CD8-positive, alpha-beta memory T cell (primary cell): Measurements from ENCODE around the gene SERGEF. TPM values are rescaled to one million over a fixed set of nuclear protein-coding genes. Genes with fewer than 3 reads are reported as not detected.

ENCODE experiments used
- CTCF ChIA-PET: fragments of 350-600 bp; sonication (Branson Sonifier 250); formaldehyde crosslinking; loops from one replicate; lab custom pipeline; 2021; ENCODE audit warnings: antibody characterized with exemption; lab: Charles Lee
- POLR2A ChIA-PET: fragments of 350-600 bp; sonication (Branson Sonifier 250); formaldehyde crosslinking; loops from one replicate; lab custom pipeline; 2021; ENCODE audit warnings: antibody characterized with exemption; lab: Charles Lee
- DNase-seq, 5 donors: peaks; one replicate each; pipeline versions ENCODE4 v3.0.0 to v3.0.0-alpha.2; 2020 to 2022; ENCODE audit warnings: mixed read lengths in 1 of 5
- H3K27ac ChIP-seq: one replicate; pipeline ENCODE4 v1.7.0; 2013; ENCODE audit warnings: low read depth, mild to moderate bottlenecking, low read length, moderate library complexity
- H3K27me3 ChIP-seq: 2 replicates; pipeline ENCODE4 v1.7.0; 2013; ENCODE audit warnings: low read length, mild to moderate bottlenecking; ENCODE audit not compliant: insufficient read depth, poor library complexity, severe bottlenecking
- H3K36me3 ChIP-seq: 2 replicates; pipeline ENCODE4 v1.7.0; 2013; ENCODE audit warnings: mild to moderate bottlenecking, low read length, moderate library complexity; ENCODE audit not compliant: insufficient read depth
- H3K4me1 ChIP-seq: 2 replicates; pipeline ENCODE4 v1.7.0; 2013; ENCODE audit warnings: mild to moderate bottlenecking, low read length, moderate library complexity; ENCODE audit not compliant: insufficient read depth
- H3K4me3 ChIP-seq: 2 replicates; pipeline ENCODE4 v1.7.0; 2013; ENCODE audit warnings: mild to moderate bottlenecking, low read length
- H3K9me3 ChIP-seq: 2 replicates; pipeline ENCODE4 v1.7.0; 2013; ENCODE audit warnings: mild to moderate bottlenecking, low read length
- H3K27ac Mint-ChIP-seq, 8 donors: one replicate each; pipeline ENCODE4 v1.8.0; 2020 to 2021; ENCODE audit warnings: mixed read lengths in 8 of 8, mild to moderate bottlenecking in 6 of 8, inconsistent platforms in 3 of 8, moderate library complexity in 3 of 8
- H3K27me3 Mint-ChIP-seq, 2 donors: one replicate each; pipeline ENCODE4 v1.8.0; 2020 to 2021; ENCODE audit warnings: mixed read lengths in 2 of 2, mild to moderate bottlenecking in 1 of 2, moderate library complexity in 1 of 2
- H3K36me3 Mint-ChIP-seq, 3 donors: one replicate each; pipeline ENCODE4 v1.8.0; 2020 to 2021; ENCODE audit warnings: mixed read lengths in 3 of 3, inconsistent platforms in 1 of 3, mild to moderate bottlenecking in 1 of 3
- H3K4me1 Mint-ChIP-seq, 3 donors: one replicate each; pipeline ENCODE4 v1.8.0; 2020 to 2021; ENCODE audit warnings: mixed read lengths in 3 of 3, inconsistent platforms in 1 of 3, mild to moderate bottlenecking in 1 of 3
- H3K4me3 Mint-ChIP-seq, 7 donors: one replicate each; pipeline ENCODE4 v1.8.0; 2020 to 2021; ENCODE audit warnings: mixed read lengths in 7 of 7, mild to moderate bottlenecking in 6 of 7, moderate library complexity in 4 of 7, inconsistent platforms in 2 of 7
- H3K9me3 Mint-ChIP-seq, 5 donors: one replicate each; pipeline ENCODE4 v1.8.0; 2020 to 2022; ENCODE audit warnings: mixed read lengths in 5 of 5, mild to moderate bottlenecking in 3 of 5, moderate library complexity in 2 of 5, inconsistent platforms in 1 of 5
- polyA plus RNA-seq: library from polyadenylated mRNA; unstranded; fragments of 300-500 nt; fragmentation: Illumina TruSeq; gene quantifications from one replicate; pipeline ENCODE4 v1.2.3, GENCODE V29; 2021
- total RNA-seq, 2 experiments: library from RNA; stranded (reverse); gene quantifications; one replicate each; pipeline ENCODE4 v1.2.3, GENCODE V29; 2021

SERGEF gene
- total and polyA plus RNA-seq, 3 experiments from 2014 or later, result 30.0 to 69.3 (median 34.5) TPM

DNA sequence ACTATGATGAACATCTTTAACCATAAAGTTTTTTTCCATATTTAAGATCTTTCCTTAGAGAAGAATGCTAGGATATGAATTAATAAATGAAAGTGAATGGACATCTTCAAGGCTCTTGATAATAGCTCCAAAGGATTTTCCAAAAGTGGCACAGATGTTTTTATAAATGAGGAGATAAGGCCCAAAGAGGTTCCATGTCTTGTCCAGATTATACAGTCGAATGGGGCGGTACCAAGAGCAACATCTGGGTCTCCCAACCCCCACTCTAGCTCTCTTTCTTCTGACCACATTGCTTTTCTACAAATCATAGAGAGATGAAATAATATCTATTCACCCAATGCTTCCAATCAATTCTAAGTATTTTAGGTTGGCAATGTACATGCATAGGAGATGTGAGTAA is 164.1 kb downstream of the SERGEF start:
- no peaks in the 10 kb centered on the region for H3K9me3 Mint-ChIP-seq
- Histone ChIP-seq H3K4me3 (no peak overlapping the region), H3K27ac (no peak overlapping the region), H3K9me3 (no peaks in the 10 kb centered on the region), H3K36me3 (no peaks in the 10 kb centered on the region), H3K27me3 (no peaks in the 10 kb centered on the region), H3K4me1 (no peaks in the 10 kb centered on the region)
- ChIA-PET POLR2A (no interaction called here), CTCF (no interaction called here)
- no peak overlapping the region for H3K27ac Mint-ChIP-seq
- peaks cover 0 to 2% (median 0%) of the 10 kb centered on the region in 3 donors for H3K4me1 Mint-ChIP-seq
- H3K4me3 Mint-ChIP-seq, result no peak overlapping the region
- no peak for DNase-seq
- H3K27me3 Mint-ChIP-seq, result no peaks in the 10 kb centered on the region
- peaks cover under 1 to 60% (median 23%) of the 10 kb centered on the region in 3 donors for H3K36me3 Mint-ChIP-seq

DNA sequence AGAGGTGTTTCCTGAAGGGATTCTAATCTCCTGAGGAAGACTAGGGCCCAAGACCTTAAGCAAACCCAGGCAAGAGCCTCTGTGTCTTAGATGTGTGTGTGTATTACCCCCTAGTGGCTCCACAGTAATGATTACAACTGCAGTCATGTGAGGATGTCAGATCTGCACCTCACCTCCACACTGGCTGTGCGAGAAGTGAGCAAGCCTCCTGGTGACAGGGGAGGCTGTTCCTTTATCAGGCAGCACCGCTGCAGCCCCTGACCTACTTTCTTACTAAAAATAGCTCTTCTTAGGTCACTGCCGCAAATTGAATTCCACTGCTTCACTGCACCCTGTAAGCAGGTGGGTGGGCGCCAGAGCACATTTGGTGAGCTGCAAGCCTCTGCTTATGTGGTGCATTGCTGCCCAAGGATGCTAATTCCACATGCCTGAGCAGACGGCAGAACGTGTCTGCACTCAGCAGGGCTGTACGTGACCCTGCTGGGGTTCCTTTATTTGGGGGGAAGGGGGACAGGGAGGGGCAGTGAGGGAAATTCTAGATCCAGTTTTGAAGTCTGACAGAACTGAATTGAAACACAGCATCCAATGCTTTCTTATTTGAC is 165.9 kb downstream of the SERGEF start:
- Histone ChIP-seq H3K27me3 (no peaks in the 10 kb centered on the region), H3K9me3 (no peaks in the 10 kb centered on the region), H3K27ac (no peak overlapping the region), H3K4me3 (no peak overlapping the region), H3K4me1 (no peaks in the 10 kb centered on the region), H3K36me3 (no peaks in the 10 kb centered on the region)
- Mint-ChIP-seq H3K4me3 (no peak overlapping the region), H3K27me3 (no peaks in the 10 kb centered on the region), H3K27ac (peak overlapping the region in 2 of 8 donors; percentile 1 to 18), H3K9me3 (no peaks in the 10 kb centered on the region), H3K4me1 (peaks cover 0 to 2% (median 0%) of the 10 kb centered on the region in 3 donors), H3K36me3 (peaks cover 5 to 61% (median 27%) of the 10 kb centered on the region in 3 donors)
- ChIA-PET CTCF (no interaction called here), POLR2A (no interaction called here)
- no peak for DNase-seq

GRCh38 chr11:17845431-17845881 is 167.4 kb downstream of the SERGEF start:
- Mint-ChIP-seq H3K4me1 (no peaks in the 10 kb centered on the region), H3K36me3 (peaks cover 5 to 51% (median 23%) of the 10 kb centered on the region in 3 donors), H3K27me3 (no peaks in the 10 kb centered on the region), H3K9me3 (no peaks in the 10 kb centered on the region), H3K4me3 (no peak overlapping the region), H3K27ac (no peak overlapping the region)
- Histone ChIP-seq H3K27me3 (no peaks in the 10 kb centered on the region), H3K4me1 (no peaks in the 10 kb centered on the region), H3K27ac (no peak overlapping the region), H3K9me3 (no peaks in the 10 kb centered on the region), H3K4me3 (no peak overlapping the region), H3K36me3 (no peaks in the 10 kb centered on the region)
- ChIA-PET CTCF (interaction anchor here (0.7 to 1.0 kb wide), 2 partner anchors 19 to 114 kb away, joined by 3 read pairs; no protein-coding TSS in a partner anchor), POLR2A (interaction anchor here (0.9 kb wide), 1 partner anchor 10 kb away, joined by 3 read pairs; no protein-coding TSS in a partner anchor)
- no peak for DNase-seq

GRCh38 chr11:17840101-17840548 is 172.7 kb downstream of the SERGEF start:
- POLR2A ChIA-PET, result no interaction called here
- H3K4me3 Mint-ChIP-seq, result no peak overlapping the region
- no peak for DNase-seq
- H3K36me3 Mint-ChIP-seq, result peaks cover 5 to 18% (median 15%) of the 10 kb centered on the region in 3 donors
- no peaks in the 10 kb centered on the region for H3K9me3 Mint-ChIP-seq
- Histone ChIP-seq H3K27me3 (no peaks in the 10 kb centered on the region), H3K36me3 (no peaks in the 10 kb centered on the region), H3K27ac (no peak overlapping the region), H3K4me1 (no peaks in the 10 kb centered on the region), H3K4me3 (no peak overlapping the region), H3K9me3 (no peaks in the 10 kb centered on the region)
- no peak overlapping the region for H3K27ac Mint-ChIP-seq
- no peaks in the 10 kb centered on the region for H3K27me3 Mint-ChIP-seq
- H3K4me1 Mint-ChIP-seq, result no peaks in the 10 kb centered on the region
- CTCF ChIA-PET, result no interaction called here

- POLR2A ChIA-PET, result no interaction called here
- no peaks in the 10 kb centered on the region for H3K4me1 Mint-ChIP-seq
- H3K27me3 Mint-ChIP-seq, result no peaks in the 10 kb centered on the region
- no peaks in the 10 kb centered on the region for H3K36me3 ChIP-seq
- no peak overlapping the region for H3K27ac ChIP-seq
- H3K27me3 ChIP-seq, result no peaks in the 10 kb centered on the region
- no peaks in the 10 kb centered on the region for H3K9me3 Mint-ChIP-seq
- no peak for DNase-seq
- H3K4me3 ChIP-seq, result no peak overlapping the region
- H3K36me3 Mint-ChIP-seq, result peaks cover 5 to 16% (median 13%) of the 10 kb centered on the region in 3 donors
- CTCF ChIA-PET, result no interaction called here
- H3K27ac Mint-ChIP-seq, result no peak overlapping the region
- H3K4me1 ChIP-seq, result no peaks in the 10 kb centered on the region
- no peaks in the 10 kb centered on the region for H3K9me3 ChIP-seq
- no peak overlapping the region for H3K4me3 Mint-ChIP-seq
These were observed 173.4 kb downstream of the SERGEF start for GRCh38 chr11:17839450-17839849.

- DNase-seq, result no peak
- Mint-ChIP-seq H3K9me3 (no peaks in the 10 kb centered on the region), H3K27ac (no peak overlapping the region), H3K4me3 (no peak overlapping the region), H3K4me1 (no peaks in the 10 kb centered on the region), H3K27me3 (no peaks in the 10 kb centered on the region), H3K36me3 (peaks cover 0 to 10% (median 10%) of the 10 kb centered on the region in 3 donors)
- Histone ChIP-seq H3K27me3 (no peaks in the 10 kb centered on the region), H3K36me3 (no peaks in the 10 kb centered on the region), H3K27ac (no peak overlapping the region), H3K4me3 (no peak overlapping the region), H3K9me3 (no peaks in the 10 kb centered on the region), H3K4me1 (no peaks in the 10 kb centered on the region)
- ChIA-PET POLR2A (no interaction called here), CTCF (no interaction called here)
These were observed 174.7 kb downstream of the SERGEF start for GRCh38 chr11:17838102-17838501.

- H3K4me3 Mint-ChIP-seq, result no peak overlapping the region
- no peak overlapping the region for H3K27ac ChIP-seq
- no peak overlapping the region for H3K4me3 ChIP-seq
- H3K4me1 Mint-ChIP-seq, result peaks cover 0 to 4% (median 2%) of the 10 kb centered on the region in 3 donors
- peaks cover 7 to 19% (median 16%) of the 10 kb centered on the region in 3 donors for H3K36me3 Mint-ChIP-seq
- no peaks in the 10 kb centered on the region for H3K27me3 ChIP-seq
- no peak overlapping the region for H3K27ac Mint-ChIP-seq
- ChIA-PET POLR2A (no interaction called here), CTCF (no interaction called here)
- no peaks in the 10 kb centered on the region for H3K4me1 ChIP-seq
- peaks cover 0 to 1% of the 10 kb centered on the region in 2 donors for H3K27me3 Mint-ChIP-seq
- no peaks in the 10 kb centered on the region for H3K36me3 ChIP-seq
- H3K9me3 Mint-ChIP-seq, result no peaks in the 10 kb centered on the region
- no peak for DNase-seq
- no peaks in the 10 kb centered on the region for H3K9me3 ChIP-seq
These were observed 181.0 kb downstream of the SERGEF start for GRCh38 chr11:17831883-17832282.

GRCh38 chr11:17831228-17831627 is 181.6 kb downstream of the SERGEF start:
- no peak overlapping the region for H3K4me3 Mint-ChIP-seq
- CTCF ChIA-PET, result no interaction called here

More at GRCh38 chr11:17831228-17831627, 181.6 kb downstream of the SERGEF start:
- peaks cover 0 to 1% of the 10 kb centered on the region in 2 donors for H3K27me3 Mint-ChIP-seq
- Histone ChIP-seq H3K27ac (no peak overlapping the region), H3K9me3 (no peaks in the 10 kb centered on the region), H3K4me1 (no peaks in the 10 kb centered on the region), H3K27me3 (no peaks in the 10 kb centered on the region), H3K4me3 (no peak overlapping the region), H3K36me3 (no peaks in the 10 kb centered on the region)
- POLR2A ChIA-PET, result no interaction called here
- peaks cover 9 to 20% (median 16%) of the 10 kb centered on the region in 3 donors for H3K36me3 Mint-ChIP-seq
- H3K9me3 Mint-ChIP-seq, result no peaks in the 10 kb centered on the region
- H3K27ac Mint-ChIP-seq, result no peak overlapping the region
- H3K4me1 Mint-ChIP-seq, result peaks cover 0 to 4% (median 2%) of the 10 kb centered on the region in 3 donors
- DNase-seq, result no peak
